ENCODE data around the gene CSH2. TPM values are rescaled to one million over a fixed set of nuclear protein-coding genes. Genes with fewer than 3 reads are reported as not detected.

The CSH2 gene
- total and polyA plus RNA-seq, 2 of the 8 experiments (the other 6 are each of a cell fraction or from before 2014, with no cell fraction given): 0.43 TPM; not detected in 1

DNA sequence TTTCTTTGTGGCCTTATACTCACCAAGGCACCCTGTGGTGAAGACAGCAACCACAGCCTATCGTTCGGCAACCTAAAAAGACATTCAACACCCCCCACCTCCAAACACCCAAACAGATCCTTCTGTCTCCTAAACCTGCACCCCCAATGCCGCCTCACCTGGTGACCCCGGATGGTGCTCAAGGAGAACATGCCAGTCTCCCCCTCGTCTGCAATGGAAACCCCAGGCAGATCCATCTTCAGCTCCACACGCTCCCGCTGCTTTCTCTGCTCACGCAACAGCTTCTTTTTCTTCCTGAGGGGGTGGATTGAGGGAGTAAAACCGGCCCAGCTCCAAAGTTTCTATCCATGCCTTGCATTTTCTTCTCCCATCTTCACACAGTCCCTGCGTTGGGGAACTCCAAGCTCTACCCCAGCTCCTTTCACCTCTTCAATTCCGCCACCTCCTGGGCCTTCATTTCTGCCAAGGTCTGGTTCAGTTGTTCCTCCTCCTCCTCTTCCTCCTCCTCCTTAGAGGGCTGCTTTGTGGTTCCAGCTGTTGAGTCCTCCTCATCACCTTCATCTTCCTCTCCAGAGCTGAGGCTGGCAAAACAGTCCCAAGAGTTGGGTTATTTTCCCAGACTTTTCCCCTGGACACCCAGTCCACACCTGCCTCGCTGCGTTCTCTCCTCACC lies 49.7 kb downstream of the CSH2 start (continued):
- TF ChIP-seq, protein P1, sequence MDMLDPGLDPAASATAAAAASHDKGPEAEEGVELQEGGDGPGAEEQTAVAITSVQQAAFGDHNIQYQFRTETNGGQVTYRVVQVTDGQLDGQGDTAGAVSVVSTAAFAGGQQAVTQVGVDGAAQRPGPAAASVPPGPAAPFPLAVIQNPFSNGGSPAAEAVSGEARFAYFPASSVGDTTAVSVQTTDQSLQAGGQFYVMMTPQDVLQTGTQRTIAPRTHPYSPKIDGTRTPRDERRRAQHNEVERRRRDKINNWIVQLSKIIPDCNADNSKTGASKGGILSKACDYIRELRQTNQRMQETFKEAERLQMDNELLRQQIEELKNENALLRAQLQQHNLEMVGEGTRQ (IDR thresholded peaks at IDR 0.05; ENCODE audit: low read length): no peak
- TF ChIP-seq SP2 (IDR thresholded peaks at IDR 0.05; ENCODE audit: low read length): no peak
- no peak for TF ChIP-seq SIN3A (conservative IDR thresholded peaks at IDR 0.05 in 1 of 2, IDR thresholded peaks at IDR 0.05 in 1 of 2; ENCODE audit: low read depth in 1 of 2, low read length in 2 of 2)
- no peak for TF ChIP-seq JUND (IDR thresholded peaks at IDR 0.05; ENCODE audit: low read length)
- TF ChIP-seq KDM1A (IDR thresholded peaks at IDR 0.05; ENCODE audit: borderline replicate concordance, low read length): no peak
- TF ChIP-seq CBX5 (IDR thresholded peaks at IDR 0.05; ENCODE audit: low read depth, low read length): no peak
- no peak for TF ChIP-seq POLR2A (IDR thresholded peaks at IDR 0.05; ENCODE audit: control extremely low read depth in 1 of 2, low read depth in 2 of 2, low read length in 2 of 2)
- TF ChIP-seq CTBP2 (IDR thresholded peaks at IDR 0.05; ENCODE audit: borderline replicate concordance, insufficient read depth, insufficient read length, low read length): no peak
- TF ChIP-seq CHD2 (IDR thresholded peaks at IDR 0.05; ENCODE audit: low read length): no peak
- TF ChIP-seq GABPA (IDR thresholded peaks at IDR 0.05; ENCODE audit: borderline replicate concordance, insufficient read depth, low read length): no peak

Data from H1 (cell line).